ENCODE measurements around the gene ZNF385B. TPM values are rescaled to one million over a fixed set of nuclear protein-coding genes. Genes with fewer than 3 reads are reported as not detected.
A peak's percentile ranks its signal among the peaks of the same experiment; 100 is the strongest.
"Not testable (repeated sequence)": the region's sequence is repeated elsewhere in the genome, so short reads cannot be mapped to it uniquely, and the experiment has no call there.

The ZNF385B gene
- total RNA-seq, 1 experiment from 2014 or later = 0.33 TPM

DNA sequence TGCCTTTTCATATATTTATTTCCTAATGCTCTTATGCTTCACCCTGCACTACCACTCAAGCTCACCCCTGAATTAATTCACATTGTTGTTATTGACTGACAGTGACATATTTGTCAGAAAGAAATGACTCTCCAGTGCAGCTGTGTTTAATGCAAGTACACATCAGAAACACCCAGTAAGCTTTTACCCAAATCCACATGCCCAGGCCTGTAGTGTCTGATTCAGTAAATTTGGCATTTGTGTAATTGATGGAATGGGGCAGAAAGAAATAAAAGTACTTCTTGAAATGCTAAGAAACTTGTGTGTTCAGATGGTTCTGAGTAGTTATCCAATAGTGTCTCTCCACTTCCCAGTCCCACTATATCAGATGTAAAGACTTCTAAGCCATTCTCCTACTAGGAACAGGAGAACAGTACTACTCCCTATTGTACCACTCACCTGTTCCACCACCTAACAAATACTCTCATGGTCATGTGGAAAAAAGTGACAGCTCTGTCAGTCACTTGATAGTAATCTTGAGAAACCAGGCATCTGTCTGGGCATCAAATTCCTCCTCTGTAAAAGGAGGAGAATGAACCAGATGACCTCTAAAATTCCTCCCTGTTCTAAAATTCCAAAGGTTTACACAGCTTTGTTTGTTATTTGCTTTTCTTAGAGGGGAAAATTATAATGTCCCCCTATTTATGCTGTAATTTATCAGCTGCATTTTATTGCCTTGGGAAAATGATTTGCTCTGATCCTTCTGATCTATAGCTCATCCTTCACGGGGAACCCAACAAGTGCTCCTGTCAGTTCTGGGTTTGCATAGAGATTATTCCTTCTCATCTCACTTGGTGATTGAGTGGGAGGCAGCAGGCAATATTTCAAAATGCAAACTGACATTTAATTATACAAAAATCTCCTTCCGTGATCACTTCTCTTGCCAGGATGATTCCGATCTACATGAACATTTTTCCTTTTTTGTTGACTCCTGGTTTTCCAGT lies 70.9 kb downstream of the ZNF385B start:
- ChIA-PET CTCF (interaction anchor here (0.6 to 2.2 kb wide), 6 partner anchors 9 to 1843 kb away, joined by 3 to 7 read pairs (median 3); no protein-coding TSS in a partner anchor), POLR2A (interaction anchor here (1.0 to 1.7 kb wide), 6 partner anchors 10 to 48 kb away, joined by 3 read pairs; no protein-coding TSS in a partner anchor)
- Mint-ChIP-seq H3K9me3 (ENCODE audit: unreplicated experiment) (no peaks in the 10 kb centered on the region), H3K27me3 (ENCODE audit: insufficient read depth, unreplicated experiment) (no peaks in the 10 kb centered on the region), H3K27ac (ENCODE audit: low read depth, unreplicated experiment) (peak overlapping the region; percentile 78), H3K4me1 (ENCODE audit: insufficient read depth, unreplicated experiment) (peaks cover 17% of the 10 kb centered on the region), H3K36me3 (ENCODE audit: insufficient read depth, unreplicated experiment) (no peaks in the 10 kb centered on the region), H3K4me3 (ENCODE audit: unreplicated experiment) (no peak overlapping the region)
- peak; percentile 6 for DNase-seq (ENCODE audit: unreplicated experiment)
- no TSS peak for BruUV-seq (replicated peaks)
- TF ChIP-seq, protein P1, sequence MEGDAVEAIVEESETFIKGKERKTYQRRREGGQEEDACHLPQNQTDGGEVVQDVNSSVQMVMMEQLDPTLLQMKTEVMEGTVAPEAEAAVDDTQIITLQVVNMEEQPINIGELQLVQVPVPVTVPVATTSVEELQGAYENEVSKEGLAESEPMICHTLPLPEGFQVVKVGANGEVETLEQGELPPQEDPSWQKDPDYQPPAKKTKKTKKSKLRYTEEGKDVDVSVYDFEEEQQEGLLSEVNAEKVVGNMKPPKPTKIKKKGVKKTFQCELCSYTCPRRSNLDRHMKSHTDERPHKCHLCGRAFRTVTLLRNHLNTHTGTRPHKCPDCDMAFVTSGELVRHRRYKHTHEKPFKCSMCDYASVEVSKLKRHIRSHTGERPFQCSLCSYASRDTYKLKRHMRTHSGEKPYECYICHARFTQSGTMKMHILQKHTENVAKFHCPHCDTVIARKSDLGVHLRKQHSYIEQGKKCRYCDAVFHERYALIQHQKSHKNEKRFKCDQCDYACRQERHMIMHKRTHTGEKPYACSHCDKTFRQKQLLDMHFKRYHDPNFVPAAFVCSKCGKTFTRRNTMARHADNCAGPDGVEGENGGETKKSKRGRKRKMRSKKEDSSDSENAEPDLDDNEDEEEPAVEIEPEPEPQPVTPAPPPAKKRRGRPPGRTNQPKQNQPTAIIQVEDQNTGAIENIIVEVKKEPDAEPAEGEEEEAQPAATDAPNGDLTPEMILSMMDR (IDR thresholded peaks at IDR 0.05; ENCODE audit: unreplicated experiment) = no peak
- intact Hi-C loops (cut with micrococcal nuclease) = no loop called here

DNA sequence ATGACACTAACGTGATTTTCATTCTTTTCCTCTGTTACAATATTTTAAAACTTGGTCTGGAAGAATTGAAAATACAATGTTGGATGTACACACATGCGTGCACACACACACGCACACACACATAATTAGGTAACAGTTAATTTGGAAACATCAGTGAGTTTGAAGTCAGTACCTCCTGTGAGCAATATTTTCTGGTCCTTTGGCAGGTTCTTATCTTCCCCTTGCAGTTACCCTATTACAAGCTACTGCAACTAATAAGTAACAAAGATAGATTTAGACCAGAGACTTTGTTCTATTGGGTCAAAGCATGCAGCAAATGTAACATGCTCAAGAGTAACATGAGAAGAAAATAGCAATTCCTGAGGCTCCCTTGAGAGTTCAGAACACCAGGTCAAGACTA lies 73.3 kb downstream of the ZNF385B start:
- Mint-ChIP-seq H3K27ac (ENCODE audit: low read depth, unreplicated experiment) (no peak overlapping the region), H3K36me3 (ENCODE audit: insufficient read depth, unreplicated experiment) (no peaks in the 10 kb centered on the region), H3K4me1 (ENCODE audit: insufficient read depth, unreplicated experiment) (peaks cover 17% of the 10 kb centered on the region), H3K9me3 (ENCODE audit: unreplicated experiment) (no peaks in the 10 kb centered on the region), H3K27me3 (ENCODE audit: insufficient read depth, unreplicated experiment) (no peaks in the 10 kb centered on the region), H3K4me3 (ENCODE audit: unreplicated experiment) (no peak overlapping the region)
- no TSS peak for BruUV-seq (replicated peaks)
- intact Hi-C loops (cut with micrococcal nuclease) = loop anchor here (2.0 kb wide), 1 partner anchor 59 kb away; no protein-coding TSS in a partner anchor
- DNase-seq (ENCODE audit: unreplicated experiment) = no peak
- CTCF ChIA-PET = interaction anchor here (0.6 to 1.2 kb wide), 2 partner anchors 11 to 337 kb away, joined by 3 read pairs; no protein-coding TSS in a partner anchor
- POLR2A ChIA-PET = no interaction called here
- TF ChIP-seq, protein P1 (IDR thresholded peaks at IDR 0.05; ENCODE audit: unreplicated experiment) = no peak

- no peaks in the 10 kb centered on the region for H3K27me3 Mint-ChIP-seq (ENCODE audit: insufficient read depth, unreplicated experiment)
- no peak overlapping the region for H3K4me3 Mint-ChIP-seq (ENCODE audit: unreplicated experiment)
- ChIA-PET CTCF (interaction anchor here (0.6 to 1.2 kb wide), 2 partner anchors 11 to 336 kb away, joined by 3 read pairs; no protein-coding TSS in a partner anchor), POLR2A (no interaction called here)
- no TSS peak for BruUV-seq (replicated peaks)
- TF ChIP-seq, protein P1 (IDR thresholded peaks at IDR 0.05; ENCODE audit: unreplicated experiment) = no peak
- H3K27ac Mint-ChIP-seq (ENCODE audit: low read depth, unreplicated experiment) = no peak overlapping the region
- intact Hi-C loops (cut with micrococcal nuclease) = no loop called here
- H3K9me3 Mint-ChIP-seq (ENCODE audit: unreplicated experiment) = no peaks in the 10 kb centered on the region
- H3K36me3 Mint-ChIP-seq (ENCODE audit: insufficient read depth, unreplicated experiment) = no peaks in the 10 kb centered on the region
- no peak for DNase-seq (ENCODE audit: unreplicated experiment)
- H3K4me1 Mint-ChIP-seq (ENCODE audit: insufficient read depth, unreplicated experiment) = peaks cover 17% of the 10 kb centered on the region
These were observed 73.8 kb downstream of the ZNF385B start for GRCh38 chr2:179787601-179788000.

DNA sequence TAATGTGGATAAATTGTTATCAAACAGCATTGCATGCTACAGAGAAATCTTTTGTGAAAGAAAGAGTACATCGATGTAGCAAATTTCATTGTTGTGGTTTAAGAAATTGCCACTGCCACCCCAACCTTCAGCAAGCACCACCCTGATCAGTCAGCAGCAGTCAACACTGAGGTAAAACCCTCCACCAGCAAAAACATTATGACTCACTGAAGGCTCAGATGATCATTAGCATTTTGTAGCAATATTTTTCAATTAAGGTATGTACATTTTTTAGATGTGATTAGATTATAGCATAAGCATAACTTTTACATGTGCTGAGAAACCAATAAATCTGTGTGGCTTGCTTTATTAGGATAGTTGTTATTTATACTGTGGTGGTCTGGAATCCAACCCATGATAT lies 75.5 kb downstream of the ZNF385B start:
- Mint-ChIP-seq H3K4me3 (ENCODE audit: unreplicated experiment) (no peak overlapping the region), H3K9me3 (ENCODE audit: unreplicated experiment) (no peaks in the 10 kb centered on the region), H3K27ac (ENCODE audit: low read depth, unreplicated experiment) (no peak overlapping the region), H3K4me1 (ENCODE audit: insufficient read depth, unreplicated experiment) (peaks cover 13% of the 10 kb centered on the region), H3K36me3 (ENCODE audit: insufficient read depth, unreplicated experiment) (no peaks in the 10 kb centered on the region), H3K27me3 (ENCODE audit: insufficient read depth, unreplicated experiment) (no peaks in the 10 kb centered on the region)
- intact Hi-C loops (cut with micrococcal nuclease) = no loop called here
- TF ChIP-seq, protein P1 (IDR thresholded peaks at IDR 0.05; ENCODE audit: unreplicated experiment) = no peak
- DNase-seq (ENCODE audit: unreplicated experiment) = no peak
- POLR2A ChIA-PET = no interaction called here
- BruUV-seq (replicated peaks) = no TSS peak
- CTCF ChIA-PET = no interaction called here

- H3K27me3 Mint-ChIP-seq (ENCODE audit: insufficient read depth, unreplicated experiment); intact Hi-C loops (cut with micrococcal nuclease); CTCF ChIA-PET; H3K36me3 Mint-ChIP-seq (ENCODE audit: insufficient read depth, unreplicated experiment); H3K27ac Mint-ChIP-seq (ENCODE audit: low read depth, unreplicated experiment); POLR2A ChIA-PET; BruUV-seq (replicated peaks); DNase-seq (ENCODE audit: unreplicated experiment); H3K9me3 Mint-ChIP-seq (ENCODE audit: unreplicated experiment); H3K4me3 Mint-ChIP-seq (ENCODE audit: unreplicated experiment); H3K4me1 Mint-ChIP-seq (ENCODE audit: insufficient read depth, unreplicated experiment): not testable (repeated sequence)
These were observed 79.1 kb downstream of the ZNF385B start for GRCh38 chr2:179782346-179782745.

Measured in MCF 10A (cell line).